ENCODE results near the gene ADAM17. TPM values are rescaled to one million over a fixed set of nuclear protein-coding genes. Genes with fewer than 3 reads are reported as not detected.

The ADAM17 gene
- total and polyA plus RNA-seq, 7 donors: 7.4 to 36.3 (median 16.1) TPM

GRCh38 chr2:9451231-9451630 is 104.4 kb downstream of the ADAM17 start:
- DNase-seq: no peak
- Histone ChIP-seq H3K27me3 (ENCODE audit: insufficient read depth in 3 of 3, low read length in 2 of 3) (no peaks in the 10 kb centered on the region), H3K36me3 (ENCODE audit: insufficient read depth in 1 of 2, low read depth in 1 of 2) (peaks cover 0 to 84% of the 10 kb centered on the region in 2 donors), H3K4me3 (no peak overlapping the region), H3K4me1 (no peaks in the 10 kb centered on the region), H3K9me3 (no peaks in the 10 kb centered on the region), H3K27ac (no peak overlapping the region)
- intact Hi-C loops (cut with DNase I): no loop called here
- TF ChIP-seq CTCF (IDR thresholded peaks at IDR 0.05): no peak
- 98 to 100% (median 100%) methylated on average over 1 of the region's 1 CpG for WGBS, 3 donors
- ATAC-seq: no peak

GRCh38 chr2:9445089-9445488 is 110.5 kb downstream of the ADAM17 start:
- TF ChIP-seq CTCF (IDR thresholded peaks at IDR 0.05): no peak
- Histone ChIP-seq H3K4me1 (no peaks in the 10 kb centered on the region), H3K9me3 (no peaks in the 10 kb centered on the region), H3K27me3 (ENCODE audit: insufficient read depth in 3 of 3, low read length in 2 of 3) (no peaks in the 10 kb centered on the region), H3K4me3 (no peak overlapping the region), H3K27ac (no peak overlapping the region), H3K36me3 (ENCODE audit: insufficient read depth in 1 of 2, low read depth in 1 of 2) (peaks cover 7 to 95% of the 10 kb centered on the region in 2 donors)
- intact Hi-C loops (cut with DNase I): no loop called here
- ATAC-seq (no peak), DNase-seq (no peak)
- WGBS, 3 donors: 89 to 92% (median 89%) methylated on average over 7 of the region's 7 CpGs

GRCh38 chr2:9443526-9443925 is 112.1 kb downstream of the ADAM17 start:
- ATAC-seq: no peak
- Histone ChIP-seq H3K4me1 (no peaks in the 10 kb centered on the region), H3K36me3 (ENCODE audit: insufficient read depth in 1 of 2, low read depth in 1 of 2) (peaks cover 7 to 95% of the 10 kb centered on the region in 2 donors), H3K27me3 (ENCODE audit: insufficient read depth in 3 of 3, low read length in 2 of 3) (no peaks in the 10 kb centered on the region), H3K27ac (no peak overlapping the region), H3K4me3 (no peak overlapping the region), H3K9me3 (no peaks in the 10 kb centered on the region)
- intact Hi-C loops (cut with DNase I): no loop called here
- no peak for TF ChIP-seq CTCF (IDR thresholded peaks at IDR 0.05)
- whole genome bisulfite sequencing, 3 donors: 88 to 91% (median 88%) methylated on average over 5 of the region's 5 CpGs
- DNase-seq: no peak

- DNase-seq (no peak), ATAC-seq (no peak)
- Histone ChIP-seq H3K27ac (no peak overlapping the region), H3K36me3 (ENCODE audit: insufficient read depth in 1 of 2, low read depth in 1 of 2) (peaks cover 7 to 97% of the 10 kb centered on the region in 2 donors), H3K9me3 (no peaks in the 10 kb centered on the region), H3K4me1 (no peaks in the 10 kb centered on the region), H3K27me3 (ENCODE audit: insufficient read depth in 3 of 3, low read length in 2 of 3) (no peaks in the 10 kb centered on the region), H3K4me3 (no peak overlapping the region)
- no peak for TF ChIP-seq CTCF (IDR thresholded peaks at IDR 0.05)
- WGBS, 3 donors: 48 to 72% (median 65%) methylated on average over 3 of the region's 3 CpGs
- intact Hi-C loops (cut with DNase I): no loop called here
These were observed 114.1 kb downstream of the ADAM17 start for GRCh38 chr2:9441556-9441955.

GRCh38 chr2:9440058-9440727 is 115.4 kb downstream of the ADAM17 start:
- no peak for TF ChIP-seq CTCF (IDR thresholded peaks at IDR 0.05)
- no peak overlapping the region for H3K4me3 ChIP-seq
- H3K9me3 ChIP-seq: no peaks in the 10 kb centered on the region
- no peak for ATAC-seq
- H3K27me3 ChIP-seq (ENCODE audit: insufficient read depth in 3 of 3, low read length in 2 of 3): no peaks in the 10 kb centered on the region
- 80 to 85% (median 83%) methylated on average over 1 of the region's 1 CpG for WGBS, 3 donors
- no peak overlapping the region for H3K27ac ChIP-seq
- H3K4me1 ChIP-seq: no peaks in the 10 kb centered on the region
- H3K36me3 ChIP-seq (ENCODE audit: insufficient read depth in 1 of 2, low read depth in 1 of 2): peaks cover 10 to 100% of the 10 kb centered on the region in 2 donors
- no peak for DNase-seq
- intact Hi-C loops (cut with DNase I): no loop called here
